Neural cell (in vitro differentiated cells): ENCODE measurements around the gene TOLLIP. TPM values are rescaled to one million over a fixed set of nuclear protein-coding genes. Genes with fewer than 3 reads are reported as not detected.
"Not testable (repeated sequence)": the region's sequence is repeated elsewhere in the genome, so short reads cannot be mapped to it uniquely, and the experiment has no call there.

ENCODE experiments used
- H2AFZ ChIP-seq: fragments of 200-600, 300-800 bp; sonication (generic), shearing (Covaris generic); 2 replicates; pipeline ENCODE4 v1.6.0; 2014; ENCODE audit warnings: low read depth, mild to moderate bottlenecking, antibody characterized with exemption, low read length, moderate library complexity
- H3F3A ChIP-seq: fragments of 200-600 bp; shearing (Covaris generic); 2 replicates; pipeline ENCODE4 v1.6.1; 2016; ENCODE audit warnings: mild to moderate bottlenecking, moderate library complexity, mixed read lengths, antibody characterized with exemption, low read length; ENCODE audit not compliant: insufficient read depth, poor library complexity, severe bottlenecking
- H3K27ac ChIP-seq: fragments of 200-600, 300-800 bp; sonication (generic), shearing (Covaris generic); 2 replicates; pipeline ENCODE4 v1.5.1; 2014; ENCODE audit warnings: mild to moderate bottlenecking, low read length, moderate library complexity
- H3K27me3 ChIP-seq: fragments of 300-800, 200-600 bp; sonication (generic), shearing (Covaris generic); 2 replicates; pipeline ENCODE4 v1.6.0; 2014; ENCODE audit warnings: mild to moderate bottlenecking, low read depth, low read length, moderate library complexity; ENCODE audit not compliant: insufficient read depth
- H3K36me3 ChIP-seq: fragments of 300-800, 200-600 bp; sonication (generic), shearing (Covaris generic); 2 replicates; pipeline ENCODE4 v1.5.1; 2014; ENCODE audit warnings: mild to moderate bottlenecking, antibody characterized with exemption, low read length, moderate library complexity; ENCODE audit not compliant: insufficient read depth
- H3K4me2 ChIP-seq: fragments of 300-800, 200-600 bp; sonication (generic), shearing (Covaris generic); 2 replicates; pipeline ENCODE4 v1.6.0; 2014; ENCODE audit warnings: mild to moderate bottlenecking, low read length
- H3K4me3 ChIP-seq: fragments of 300-800, 200-600 bp; sonication (generic), shearing (Covaris generic); 2 replicates; pipeline ENCODE4 v1.5.1; 2014; ENCODE audit warnings: mild to moderate bottlenecking, low read length, moderate library complexity
- H3K79me2 ChIP-seq: fragments of 200-600 bp; shearing (Covaris generic); replicated peaks from 2 replicates; pipeline ENCODE4 v1.6.0; 2014; ENCODE audit warnings: mild to moderate bottlenecking, low read length, moderate library complexity; ENCODE audit not compliant: insufficient read depth
- H3K9ac ChIP-seq: fragments of 300-800, 200-600 bp; sonication (generic), shearing (Covaris generic); 2 replicates; pipeline ENCODE4 v1.6.1; 2016; ENCODE audit warnings: mild to moderate bottlenecking, low read length, mixed read lengths
- H3K9me2 ChIP-seq: fragments of 200-600 bp; shearing (Covaris generic); 2 replicates; pipeline ENCODE4 v1.6.1; 2016; ENCODE audit warnings: mild to moderate bottlenecking, low read length, mixed read lengths; ENCODE audit not compliant: insufficient read depth
- H3K9me3 ChIP-seq: fragments of 200-600, 300-800 bp; sonication (generic), shearing (Covaris generic); 2 replicates; pipeline ENCODE4 v1.6.1; 2016; ENCODE audit warnings: mild to moderate bottlenecking, mixed run types, low read length, moderate library complexity, mixed read lengths
- H4K20me1 ChIP-seq: fragments of 200-600 bp; shearing (Covaris generic); 2 replicates; pipeline ENCODE4 v1.6.1; 2016; ENCODE audit warnings: mild to moderate bottlenecking, mixed run types; ENCODE audit not compliant: insufficient read depth
- EP300 ChIP-seq: fragments of 450-650 bp; conservative IDR thresholded peaks from 2 replicates; pipeline ENCODE4 v1.6.1; 2014; ENCODE audit warnings: antibody characterized with exemption, mild to moderate bottlenecking, moderate library complexity; ENCODE audit not compliant: poor library complexity, severe bottlenecking
- EZH2 ChIP-seq: fragments of 200-600, 300-800 bp; shearing (Covaris generic), sonication (generic); IDR thresholded peaks from 2 replicates; pipeline ENCODE4 v1.6.1; 2014; ENCODE audit warnings: antibody characterized with exemption, low read length, borderline replicate concordance, mild to moderate bottlenecking; ENCODE audit not compliant: insufficient read depth, poor library complexity, severe bottlenecking
- MXI1 ChIP-seq: fragments of 450-650 bp; conservative IDR thresholded peaks from 2 replicates; pipeline ENCODE4 v1.6.1; 2014; ENCODE audit warnings: antibody characterized with exemption, mild to moderate bottlenecking; ENCODE audit not compliant: poor library complexity, severe bottlenecking
- POLR2AphosphoS5 ChIP-seq: IDR thresholded peaks from 2 replicates; pipeline ENCODE4 v1.6.1; 2012
- RAD21 ChIP-seq: fragments of 450-650 bp; conservative IDR thresholded peaks from 2 replicates; pipeline ENCODE4 v1.6.1; 2014; ENCODE audit warnings: antibody characterized with exemption, mild to moderate bottlenecking, moderate library complexity
- SMC3 ChIP-seq: fragments of 450-650 bp; conservative IDR thresholded peaks from 2 replicates; pipeline ENCODE4 v1.6.1; 2014; ENCODE audit warnings: antibody characterized with exemption, mild to moderate bottlenecking, moderate library complexity; ENCODE audit not compliant: poor library complexity
- TAF1 ChIP-seq: IDR thresholded peaks from 2 replicates; pipeline ENCODE4 v1.6.1; 2012; ENCODE audit warnings: low read depth
- polyA plus RNA-seq: library from polyadenylated mRNA; depleted of rRNA; stranded (reverse); fragments of >200 nt; gene quantifications from 2 replicates; pipeline ENCODE4 v1.2.3, GENCODE V29; 2014
- TF ChIP-seq, protein P1 (sequence below): IDR thresholded peaks from 2 replicates; pipeline ENCODE4 v1.6.1; 2012; ENCODE audit warnings: borderline replicate concordance
- TF ChIP-seq, protein P2 (sequence below): fragments of 450-650 bp; IDR thresholded peaks from 2 replicates; pipeline ENCODE4 v1.5.1; 2014; ENCODE audit warnings: antibody characterized with exemption, mild to moderate bottlenecking, moderate library complexity; ENCODE audit not compliant: poor library complexity, severe bottlenecking

Gene TOLLIP
- polyA plus RNA-seq, 1 donor from 2014 or later = 24.1 TPM

- H4K20me1 ChIP-seq = no peaks in the 10 kb centered on the region
- H3K79me2 ChIP-seq = no peaks in the 10 kb centered on the region
- no peaks in the 10 kb centered on the region for H3K27me3 ChIP-seq
- no peak overlapping the region for H3K4me3 ChIP-seq
- no peaks in the 10 kb centered on the region for H3F3A ChIP-seq
- no peak overlapping the region for H3K27ac ChIP-seq
- no peaks in the 10 kb centered on the region for H3K9me2 ChIP-seq
- no peaks in the 10 kb centered on the region for H3K36me3 ChIP-seq
- H3K9ac ChIP-seq = no peak overlapping the region
- H3K9me3 ChIP-seq = no peaks in the 10 kb centered on the region
- TF ChIP-seq, protein P1, sequence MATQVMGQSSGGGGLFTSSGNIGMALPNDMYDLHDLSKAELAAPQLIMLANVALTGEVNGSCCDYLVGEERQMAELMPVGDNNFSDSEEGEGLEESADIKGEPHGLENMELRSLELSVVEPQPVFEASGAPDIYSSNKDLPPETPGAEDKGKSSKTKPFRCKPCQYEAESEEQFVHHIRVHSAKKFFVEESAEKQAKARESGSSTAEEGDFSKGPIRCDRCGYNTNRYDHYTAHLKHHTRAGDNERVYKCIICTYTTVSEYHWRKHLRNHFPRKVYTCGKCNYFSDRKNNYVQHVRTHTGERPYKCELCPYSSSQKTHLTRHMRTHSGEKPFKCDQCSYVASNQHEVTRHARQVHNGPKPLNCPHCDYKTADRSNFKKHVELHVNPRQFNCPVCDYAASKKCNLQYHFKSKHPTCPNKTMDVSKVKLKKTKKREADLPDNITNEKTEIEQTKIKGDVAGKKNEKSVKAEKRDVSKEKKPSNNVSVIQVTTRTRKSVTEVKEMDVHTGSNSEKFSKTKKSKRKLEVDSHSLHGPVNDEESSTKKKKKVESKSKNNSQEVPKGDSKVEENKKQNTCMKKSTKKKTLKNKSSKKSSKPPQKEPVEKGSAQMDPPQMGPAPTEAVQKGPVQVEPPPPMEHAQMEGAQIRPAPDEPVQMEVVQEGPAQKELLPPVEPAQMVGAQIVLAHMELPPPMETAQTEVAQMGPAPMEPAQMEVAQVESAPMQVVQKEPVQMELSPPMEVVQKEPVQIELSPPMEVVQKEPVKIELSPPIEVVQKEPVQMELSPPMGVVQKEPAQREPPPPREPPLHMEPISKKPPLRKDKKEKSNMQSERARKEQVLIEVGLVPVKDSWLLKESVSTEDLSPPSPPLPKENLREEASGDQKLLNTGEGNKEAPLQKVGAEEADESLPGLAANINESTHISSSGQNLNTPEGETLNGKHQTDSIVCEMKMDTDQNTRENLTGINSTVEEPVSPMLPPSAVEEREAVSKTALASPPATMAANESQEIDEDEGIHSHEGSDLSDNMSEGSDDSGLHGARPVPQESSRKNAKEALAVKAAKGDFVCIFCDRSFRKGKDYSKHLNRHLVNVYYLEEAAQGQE = no peak
- TF ChIP-seq SMC3 = no peak
- no peak for TF ChIP-seq RAD21
- TF ChIP-seq EZH2 = no peak
- TF ChIP-seq MXI1 = no peak
- no peak for TF ChIP-seq TAF1
- TF ChIP-seq POLR2AphosphoS5 = no peak
- TF ChIP-seq, protein P2, sequence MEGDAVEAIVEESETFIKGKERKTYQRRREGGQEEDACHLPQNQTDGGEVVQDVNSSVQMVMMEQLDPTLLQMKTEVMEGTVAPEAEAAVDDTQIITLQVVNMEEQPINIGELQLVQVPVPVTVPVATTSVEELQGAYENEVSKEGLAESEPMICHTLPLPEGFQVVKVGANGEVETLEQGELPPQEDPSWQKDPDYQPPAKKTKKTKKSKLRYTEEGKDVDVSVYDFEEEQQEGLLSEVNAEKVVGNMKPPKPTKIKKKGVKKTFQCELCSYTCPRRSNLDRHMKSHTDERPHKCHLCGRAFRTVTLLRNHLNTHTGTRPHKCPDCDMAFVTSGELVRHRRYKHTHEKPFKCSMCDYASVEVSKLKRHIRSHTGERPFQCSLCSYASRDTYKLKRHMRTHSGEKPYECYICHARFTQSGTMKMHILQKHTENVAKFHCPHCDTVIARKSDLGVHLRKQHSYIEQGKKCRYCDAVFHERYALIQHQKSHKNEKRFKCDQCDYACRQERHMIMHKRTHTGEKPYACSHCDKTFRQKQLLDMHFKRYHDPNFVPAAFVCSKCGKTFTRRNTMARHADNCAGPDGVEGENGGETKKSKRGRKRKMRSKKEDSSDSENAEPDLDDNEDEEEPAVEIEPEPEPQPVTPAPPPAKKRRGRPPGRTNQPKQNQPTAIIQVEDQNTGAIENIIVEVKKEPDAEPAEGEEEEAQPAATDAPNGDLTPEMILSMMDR = no peak
- TF ChIP-seq EP300 = no peak
- H2AFZ ChIP-seq = no peak overlapping the region
- no peak overlapping the region for H3K4me2 ChIP-seq
Observed at GRCh38 chr11:1348146-1348795, 38.8 kb upstream of the TOLLIP start.

DNA sequence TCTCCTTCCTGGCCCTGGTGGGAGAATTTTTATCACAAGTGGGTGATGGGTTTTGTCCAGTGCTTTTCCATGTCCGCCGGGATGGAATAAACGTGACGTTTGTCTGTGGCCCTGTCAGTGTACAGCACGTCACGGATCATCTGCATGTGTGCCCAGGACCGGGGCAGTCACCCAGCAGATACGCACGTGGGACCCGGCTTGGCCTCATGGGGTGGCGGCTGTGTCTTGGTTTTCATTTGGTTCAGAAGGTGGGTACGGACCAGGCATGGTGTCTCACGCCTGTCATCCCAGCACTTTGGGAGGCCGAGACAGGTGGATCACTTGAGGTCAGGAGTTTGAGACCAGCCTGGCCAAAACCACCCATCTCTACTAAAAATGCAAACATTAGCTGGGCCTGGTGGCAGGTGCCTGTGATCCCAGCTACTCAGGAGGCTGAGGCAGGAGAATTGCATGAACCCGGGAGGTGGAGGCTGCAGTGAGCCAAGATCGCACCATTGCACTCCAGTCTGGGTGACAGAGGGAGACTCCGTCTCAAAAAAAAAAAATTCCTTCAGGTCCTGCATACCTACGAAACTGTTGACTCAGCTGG, 38.1 kb upstream of the TOLLIP start:
- H3K27me3 ChIP-seq, H3K4me2 ChIP-seq, H3K36me3 ChIP-seq, H3K9ac ChIP-seq, H3K9me3 ChIP-seq, H3K4me3 ChIP-seq, H3K9me2 ChIP-seq, H4K20me1 ChIP-seq, H2AFZ ChIP-seq, H3K27ac ChIP-seq, H3F3A ChIP-seq, H3K79me2 ChIP-seq: not testable (repeated sequence)
